Erythroblast (primary cell): ENCODE results near the gene OR5W2.
"Not testable (repeated sequence)": the region's sequence is repeated elsewhere in the genome, so short reads cannot be mapped to it uniquely, and the experiment has no call there.

Experiments used
- DNase-seq, 2 experiments: peaks; one replicate each; lab custom pipeline; 2025; lab: John Stamatoyannopoulos, UW
- GATA1 ChIP-seq: IDR thresholded peaks from 2 replicates; pipeline ENCODE4 v1.6.1; 2011; ENCODE audit warnings: low read depth, mild to moderate bottlenecking, control low read depth, low read length, moderate library complexity
- POLR2A ChIP-seq: IDR thresholded peaks from 2 replicates; pipeline ENCODE4 v1.6.1; 2011; ENCODE audit warnings: mild to moderate bottlenecking, low read length

Gene OR5W2

GRCh38 chr11:55914482-55914881 is at the start of gene OR5W2:
Gene OR5W2 (minus strand): TSS chr11:55914582. CDS start chr11:55914582, 0 bp downstream.
- no peak for DNase-seq
- no peak for TF ChIP-seq GATA1
- TF ChIP-seq POLR2A = no peak

DNA sequence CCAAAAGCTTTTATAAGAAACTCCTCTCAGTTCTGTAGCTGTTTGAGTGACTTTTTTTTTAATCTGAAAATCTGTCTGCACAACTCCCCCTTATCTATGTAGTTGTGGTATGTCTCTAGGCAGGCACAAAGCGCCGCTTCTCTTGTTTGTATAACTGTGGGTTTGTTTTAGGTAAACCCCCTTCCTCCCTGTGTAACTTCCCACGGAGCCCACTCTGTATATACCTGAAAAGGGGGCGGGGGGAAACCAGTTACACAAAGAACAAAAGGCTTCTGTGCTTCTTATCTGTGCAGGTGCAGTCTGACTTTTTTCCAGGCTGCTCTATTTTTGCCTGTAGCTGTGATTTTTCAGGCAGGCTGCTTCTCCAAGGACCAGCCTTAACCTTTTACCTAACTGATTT is 42.1 kb upstream of the OR5W2 start:
- no peak for DNase-seq
- TF ChIP-seq GATA1 = no peak
- TF ChIP-seq POLR2A = no peak

DNA sequence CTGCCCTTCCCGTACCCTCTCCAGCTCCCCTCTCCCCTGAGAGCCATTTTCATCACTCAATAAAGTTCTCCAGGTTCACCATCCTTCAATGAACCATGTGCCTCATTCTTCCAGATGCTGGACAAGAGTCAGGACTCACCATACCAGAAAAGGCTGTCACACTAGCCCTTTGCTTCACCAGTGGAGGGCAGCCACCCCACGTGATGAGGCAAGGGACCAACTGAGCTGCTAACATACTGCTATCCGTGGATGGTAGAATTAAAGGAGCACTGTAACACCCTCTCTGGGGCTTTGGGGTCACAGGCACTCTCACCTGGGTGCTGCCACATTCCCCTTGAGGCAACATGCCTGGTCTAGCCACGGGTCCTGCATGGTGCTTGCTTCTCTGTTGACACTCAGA is 34.9 kb upstream of the OR5W2 start:
- DNase-seq = no peak
- TF ChIP-seq GATA1 = no peak
- TF ChIP-seq POLR2A = no peak

GRCh38 chr11:55942785-55943392 is 28.5 kb upstream of the OR5W2 start:
- TF ChIP-seq GATA1 (no peak), POLR2A (no peak)
- DNase-seq = peak; percentile 20 to 56

GRCh38 chr11:55936300-55936699 is 21.9 kb upstream of the OR5W2 start, which contains the start of gene OR5I1:
Gene OR5I1 (minus strand): TSS chr11:55936400. CDS start chr11:55936400, 0 bp downstream.
- TF ChIP-seq GATA1 = no peak
- no peak for DNase-seq

- no peak for DNase-seq
- no peak for TF ChIP-seq POLR2A
- TF ChIP-seq GATA1 = no peak
Measured at GRCh38 chr11:55920537-55920936, 6.2 kb upstream of the OR5W2 start.

DNA sequence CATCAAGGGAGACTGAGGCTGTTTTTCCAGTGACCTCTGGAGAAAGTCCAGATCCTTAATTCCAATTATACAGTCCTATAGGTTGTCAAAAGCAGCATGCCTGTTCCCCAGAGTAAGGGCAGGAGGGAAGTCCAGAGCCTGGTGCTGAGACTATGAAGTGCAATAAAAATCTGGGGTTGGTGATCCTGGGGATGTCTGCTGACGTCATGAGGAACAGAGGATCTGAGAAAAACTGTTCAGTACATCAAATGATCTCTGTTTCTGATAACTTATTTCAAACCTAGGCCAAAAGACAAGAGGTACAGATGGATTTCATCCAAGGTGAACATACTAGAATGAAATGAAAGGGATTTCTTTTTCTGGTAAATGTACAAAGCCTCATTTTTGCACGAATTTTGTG is 12.1 kb downstream of the OR5W2 start:
- no peak for DNase-seq
- TF ChIP-seq POLR2A (no peak), GATA1 (no peak)

DNA sequence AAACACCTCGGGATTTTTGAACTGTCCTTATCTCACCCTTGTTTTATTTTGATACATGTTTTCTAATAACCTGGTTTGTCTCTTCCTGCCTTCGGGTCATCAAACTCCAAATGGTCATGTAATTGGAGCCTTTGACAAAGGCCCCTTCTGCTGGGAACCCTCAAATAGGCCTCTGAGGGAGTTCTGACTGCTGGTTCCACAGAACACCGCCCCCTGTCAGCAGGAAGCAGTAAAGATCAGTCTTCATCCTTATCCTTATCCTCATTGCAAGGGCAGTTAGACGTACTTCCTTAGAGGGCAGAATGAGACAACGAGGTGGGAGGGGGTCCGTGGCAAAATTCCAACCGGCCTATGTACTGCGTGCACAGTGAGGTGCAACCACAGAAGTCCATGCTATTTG is 19.2 kb downstream of the OR5W2 start:
- TF ChIP-seq GATA1 (no peak), POLR2A (no peak)
- DNase-seq = no peak

DNA sequence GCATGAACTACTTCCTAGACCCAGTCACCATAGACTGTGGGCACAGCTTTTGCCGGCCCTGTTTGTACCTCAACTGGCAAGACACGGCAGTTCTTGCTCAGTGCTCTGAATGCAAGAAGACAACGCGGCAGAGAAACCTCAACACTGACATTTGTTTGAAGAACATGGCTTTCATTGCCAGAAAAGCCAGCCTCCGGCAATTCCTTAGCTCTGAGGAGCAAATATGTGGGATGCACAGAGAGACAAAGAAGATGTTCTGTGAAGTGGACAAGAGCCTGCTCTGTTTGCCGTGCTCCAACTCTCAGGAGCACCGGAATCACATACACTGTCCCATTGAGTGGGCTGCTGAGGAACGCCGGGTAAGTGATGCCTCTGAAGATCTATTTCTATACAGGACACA is 28.9 kb downstream of the OR5W2 start:
- DNase-seq = not testable (repeated sequence)

DNA sequence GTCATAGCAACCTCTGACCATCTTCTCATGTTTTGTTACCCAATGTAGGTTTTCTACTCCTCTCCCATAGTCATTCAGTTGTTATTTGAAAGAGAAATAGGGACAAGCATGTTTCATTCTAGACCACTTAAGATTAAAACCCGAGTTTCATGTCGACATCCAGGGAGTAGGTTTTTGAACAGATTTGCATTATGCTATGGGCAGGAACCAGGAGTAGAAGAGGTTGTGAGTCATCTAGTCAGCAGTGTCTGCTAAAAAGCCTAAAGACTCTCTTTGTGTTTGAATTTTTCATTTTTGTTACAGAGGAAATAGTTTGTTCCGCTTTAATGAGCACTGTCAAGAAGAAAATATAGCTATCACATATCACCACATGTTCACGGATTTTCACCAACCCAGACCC is 29.4 kb downstream of the OR5W2 start:
- DNase-seq = not testable (repeated sequence)

GRCh38 chr11:55882997-55883396 is 31.4 kb downstream of the OR5W2 start, which contains the start of gene TRIM51:
Gene TRIM51 (plus strand): TSS chr11:55883297. CDS start chr11:55885429, 2,132 bp downstream.
- DNase-seq = not testable (repeated sequence)

GRCh38 chr11:55873146-55873545 is 41.2 kb downstream of the OR5W2 start:
- DNase-seq = not testable (repeated sequence)

GRCh38 chr11:55872731-55873130 is 41.7 kb downstream of the OR5W2 start:
- DNase-seq = not testable (repeated sequence)

GRCh38 chr11:55867354-55867753 is 47.0 kb downstream of the OR5W2 start:
- not testable (repeated sequence) for DNase-seq
